ENCODE results near the gene OTOF.

OTOF gene

DNA sequence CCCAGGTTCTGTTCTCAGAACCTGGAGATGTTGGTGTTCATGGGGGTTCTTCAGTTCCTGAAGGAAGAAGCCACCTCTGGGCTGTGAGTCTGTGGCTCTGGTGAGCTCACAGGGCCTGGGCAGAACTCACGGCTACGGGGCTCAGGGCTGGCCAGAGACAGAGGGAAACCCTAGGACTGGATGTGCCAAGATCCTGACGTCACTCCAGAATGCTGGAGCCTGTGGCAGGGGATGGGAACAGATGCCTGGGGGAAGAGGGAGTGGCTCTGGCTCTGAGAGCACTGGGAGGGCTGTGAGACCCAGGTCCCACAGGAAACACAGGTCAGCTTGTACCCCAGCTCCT lies at the start of gene OTOF:
OTOF (minus strand) TSS at position 214 of the 343 bp plus-strand sequence.
- Histone ChIP-seq H3K27me3 (ENCODE audit: insufficient read depth, low read length) (no peaks in the 10 kb centered on the region), H3K36me3 (ENCODE audit: insufficient read depth, low read length) (no peaks in the 10 kb centered on the region), H3K4me3 (ENCODE audit: low read length) (no peak within 1 kb of the TSS)

GRCh38 chr2:26526589-26526988 lies 48.7 kb upstream of the OTOF start:
- H3K4me3 ChIP-seq (ENCODE audit: low read length), result no peak overlapping the region
- H3K27me3 ChIP-seq (ENCODE audit: insufficient read depth, low read length), result peaks cover 7% of the 10 kb centered on the region
- no peaks in the 10 kb centered on the region for H3K4me1 ChIP-seq (ENCODE audit: insufficient read depth, low read length)
- no peaks in the 10 kb centered on the region for H3K36me3 ChIP-seq (ENCODE audit: insufficient read depth, low read length)
- H3K9me3 ChIP-seq (ENCODE audit: low read length), result no peaks in the 10 kb centered on the region
- H2AFZ ChIP-seq (ENCODE audit: low read depth, low read length), result no peak overlapping the region

More for the DNA sequence above, at the start of gene OTOF:
- no peaks in the 10 kb centered on the region for H3K9me3 ChIP-seq (ENCODE audit: low read length)
- H3K4me1 ChIP-seq (ENCODE audit: insufficient read depth, low read length), result no peaks in the 10 kb centered on the region
- H2AFZ ChIP-seq (ENCODE audit: low read depth, low read length), result no peak within 1 kb of the TSS

DNA sequence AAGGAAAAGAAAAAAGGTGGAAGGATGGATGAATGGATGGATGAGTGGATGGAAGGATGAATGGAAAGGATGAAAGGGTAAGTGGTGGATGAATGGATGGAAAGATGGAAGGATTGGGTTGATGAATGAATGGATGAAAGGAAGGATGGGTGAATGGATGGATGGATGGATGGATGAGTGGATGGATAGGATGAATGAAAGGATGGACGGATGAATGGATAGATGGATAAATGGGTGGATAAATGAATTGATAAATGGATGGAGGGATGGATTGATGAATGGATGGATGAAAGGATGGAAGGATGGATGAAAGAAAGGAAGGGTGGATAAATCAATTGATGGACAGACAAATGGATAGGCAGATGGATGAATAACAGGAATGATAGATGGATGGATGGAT lies 48.2 kb upstream of the OTOF start:
- H3K36me3 ChIP-seq (ENCODE audit: insufficient read depth, low read length), result no peaks in the 10 kb centered on the region
- H3K4me1 ChIP-seq (ENCODE audit: insufficient read depth, low read length), result no peaks in the 10 kb centered on the region
- H2AFZ ChIP-seq (ENCODE audit: low read depth, low read length), result no peak overlapping the region
- H3K4me3 ChIP-seq (ENCODE audit: low read length), result no peak overlapping the region
- H3K9me3 ChIP-seq (ENCODE audit: low read length), result no peaks in the 10 kb centered on the region
- H3K27me3 ChIP-seq (ENCODE audit: insufficient read depth, low read length), result peaks cover 7% of the 10 kb centered on the region

GRCh38 chr2:26523750-26524149 lies 45.8 kb upstream of the OTOF start:
- Histone ChIP-seq H3K27me3 (ENCODE audit: insufficient read depth, low read length) (peaks cover 7% of the 10 kb centered on the region), H2AFZ (ENCODE audit: low read depth, low read length) (no peak overlapping the region), H3K4me3 (ENCODE audit: low read length) (no peak overlapping the region), H3K4me1 (ENCODE audit: insufficient read depth, low read length) (no peaks in the 10 kb centered on the region), H3K36me3 (ENCODE audit: insufficient read depth, low read length) (no peaks in the 10 kb centered on the region), H3K9me3 (ENCODE audit: low read length) (no peaks in the 10 kb centered on the region)

DNA sequence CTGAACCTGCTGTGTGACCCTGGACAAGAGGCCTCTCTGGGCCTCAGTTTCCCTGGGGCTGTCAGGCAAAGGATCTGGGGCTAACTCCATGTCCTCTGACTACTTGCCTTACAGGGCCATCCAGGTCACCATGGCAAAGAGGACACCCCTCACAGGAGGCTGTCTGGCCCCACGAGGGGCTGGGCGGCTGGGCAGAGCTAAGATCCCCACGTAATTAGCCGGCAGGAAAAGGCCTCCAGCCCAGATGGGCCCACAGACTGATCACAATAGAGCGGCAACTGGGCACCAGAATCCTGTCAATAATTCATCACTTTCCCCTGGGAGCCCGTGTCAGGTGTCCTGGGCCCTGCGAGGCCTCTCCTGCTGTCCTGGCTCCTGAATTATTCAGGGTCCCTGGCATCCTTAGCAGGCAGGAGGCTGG lies 44.8 kb upstream of the OTOF start:
- Histone ChIP-seq H3K36me3 (ENCODE audit: insufficient read depth, low read length) (no peaks in the 10 kb centered on the region), H3K4me1 (ENCODE audit: insufficient read depth, low read length) (no peaks in the 10 kb centered on the region), H3K4me3 (ENCODE audit: low read length) (no peak overlapping the region), H2AFZ (ENCODE audit: low read depth, low read length) (no peak overlapping the region), H3K9me3 (ENCODE audit: low read length) (no peaks in the 10 kb centered on the region), H3K27me3 (ENCODE audit: insufficient read depth, low read length) (peaks cover 7% of the 10 kb centered on the region)

GRCh38 chr2:26522325-26522724 lies 44.4 kb upstream of the OTOF start:
- no peaks in the 10 kb centered on the region for H3K36me3 ChIP-seq (ENCODE audit: insufficient read depth, low read length)
- no peaks in the 10 kb centered on the region for H3K4me1 ChIP-seq (ENCODE audit: insufficient read depth, low read length)
- H3K27me3 ChIP-seq (ENCODE audit: insufficient read depth, low read length), result peaks cover 7% of the 10 kb centered on the region
- no peaks in the 10 kb centered on the region for H3K9me3 ChIP-seq (ENCODE audit: low read length)
- H2AFZ ChIP-seq (ENCODE audit: low read depth, low read length), result no peak overlapping the region
- H3K4me3 ChIP-seq (ENCODE audit: low read length), result no peak overlapping the region

DNA sequence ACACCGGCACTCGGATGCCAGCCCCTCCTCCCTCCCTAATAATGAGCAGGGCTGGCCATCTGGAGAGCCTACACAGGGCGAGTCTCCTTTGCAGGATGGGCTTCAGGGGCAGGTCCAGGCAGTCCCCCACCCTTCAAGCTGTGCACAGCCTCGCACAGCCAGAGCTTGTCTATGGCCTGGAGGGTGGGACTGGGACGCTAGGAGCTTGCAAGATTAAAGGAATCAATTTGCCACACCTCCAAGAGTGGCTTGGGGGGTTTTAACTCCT lies 43.9 kb upstream of the OTOF start:
- Histone ChIP-seq H3K9me3 (ENCODE audit: low read length) (no peaks in the 10 kb centered on the region), H3K36me3 (ENCODE audit: insufficient read depth, low read length) (no peaks in the 10 kb centered on the region), H3K4me1 (ENCODE audit: insufficient read depth, low read length) (no peaks in the 10 kb centered on the region), H2AFZ (ENCODE audit: low read depth, low read length) (no peak overlapping the region), H3K27me3 (ENCODE audit: insufficient read depth, low read length) (peaks cover 7% of the 10 kb centered on the region), H3K4me3 (ENCODE audit: low read length) (no peak overlapping the region)

- Histone ChIP-seq H3K4me1 (ENCODE audit: insufficient read depth, low read length) (no peaks in the 10 kb centered on the region), H3K9me3 (ENCODE audit: low read length) (no peaks in the 10 kb centered on the region), H3K36me3 (ENCODE audit: insufficient read depth, low read length) (no peaks in the 10 kb centered on the region), H3K4me3 (ENCODE audit: low read length) (no peak overlapping the region), H3K27me3 (ENCODE audit: insufficient read depth, low read length) (peaks cover 7% of the 10 kb centered on the region), H2AFZ (ENCODE audit: low read depth, low read length) (no peak overlapping the region)
Measured at GRCh38 chr2:26521054-26521912, 43.4 kb upstream of the OTOF start.

DNA sequence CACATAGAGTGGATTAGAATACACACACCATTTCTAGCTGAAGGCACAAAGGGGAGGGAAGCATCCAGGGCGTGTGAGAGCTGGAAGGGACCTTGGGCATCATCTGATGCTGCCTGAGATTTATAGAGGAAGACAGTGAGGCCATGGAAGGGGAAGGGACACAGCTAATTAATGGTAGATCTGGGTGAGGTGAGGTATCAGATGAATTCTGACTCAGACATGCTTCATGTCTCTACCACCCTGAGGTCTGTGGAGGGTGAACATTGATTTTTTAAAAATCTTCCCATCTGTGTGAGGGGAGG lies 42.2 kb upstream of the OTOF start:
- Histone ChIP-seq H2AFZ (ENCODE audit: low read depth, low read length) (no peak overlapping the region), H3K27me3 (ENCODE audit: insufficient read depth, low read length) (peaks cover 7% of the 10 kb centered on the region), H3K36me3 (ENCODE audit: insufficient read depth, low read length) (no peaks in the 10 kb centered on the region), H3K9me3 (ENCODE audit: low read length) (no peaks in the 10 kb centered on the region), H3K4me1 (ENCODE audit: insufficient read depth, low read length) (no peaks in the 10 kb centered on the region), H3K4me3 (ENCODE audit: low read length) (no peak overlapping the region)

DNA sequence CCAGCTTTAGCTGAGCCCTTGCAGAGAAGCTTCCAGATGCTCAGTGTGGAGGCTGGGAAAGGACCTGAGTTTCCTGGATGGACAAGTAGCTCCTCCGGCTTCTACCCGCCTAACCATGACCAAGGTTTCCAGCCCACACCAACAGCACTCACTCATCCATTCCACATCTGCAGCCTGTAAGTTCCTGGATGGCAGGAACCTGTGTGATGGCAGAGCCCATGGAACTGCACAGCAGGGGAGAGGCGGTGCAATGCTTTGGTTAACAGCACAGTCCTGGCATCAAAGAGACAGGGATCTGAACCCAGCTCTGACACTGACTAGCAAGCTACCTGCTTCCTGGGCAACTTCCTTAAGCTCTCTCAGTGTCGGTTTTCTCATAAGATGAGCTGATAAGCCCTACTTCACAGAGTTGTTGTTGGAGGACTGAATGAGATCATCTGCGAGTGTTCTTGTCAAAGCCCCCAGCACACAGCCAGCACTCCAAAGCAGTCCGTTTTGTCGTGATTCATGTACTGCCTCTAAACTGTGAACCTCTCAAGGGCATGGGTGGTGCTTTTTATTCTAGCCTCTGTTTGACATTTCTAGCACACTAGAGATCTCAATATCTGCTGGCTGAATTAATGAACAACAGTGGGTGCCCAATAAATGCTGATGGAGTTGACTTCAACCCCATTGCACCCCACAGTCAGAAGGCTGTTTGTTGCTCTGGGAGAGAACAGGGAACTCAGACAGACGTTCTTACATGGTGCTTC lies 41.6 kb upstream of the OTOF start:
- H3K4me3 ChIP-seq (ENCODE audit: low read length), result no peak overlapping the region
- no peaks in the 10 kb centered on the region for H3K4me1 ChIP-seq (ENCODE audit: insufficient read depth, low read length)
- no peaks in the 10 kb centered on the region for H3K36me3 ChIP-seq (ENCODE audit: insufficient read depth, low read length)

DNA sequence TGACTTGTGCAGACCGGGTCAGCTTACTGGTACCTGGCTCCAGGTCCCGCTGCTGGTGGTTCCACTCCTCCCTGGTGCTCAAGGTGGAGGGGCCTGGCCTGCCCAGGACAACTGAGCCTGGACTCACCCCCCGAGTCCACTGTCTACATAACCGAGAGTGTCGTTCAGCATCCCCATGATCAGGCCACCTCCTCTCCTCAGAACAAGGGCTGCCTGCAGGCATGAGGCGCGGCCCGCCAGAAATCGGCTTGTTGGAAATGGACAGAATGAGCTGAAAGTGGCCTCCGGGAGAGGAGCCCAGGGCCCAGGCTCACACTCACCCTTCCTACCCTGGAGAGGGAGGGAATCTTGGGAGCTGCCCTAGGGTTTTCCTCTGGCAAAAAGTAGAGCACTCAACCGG lies 38.9 kb upstream of the OTOF start:
- Histone ChIP-seq H3K9me3 (ENCODE audit: low read length) (no peaks in the 10 kb centered on the region), H3K4me3 (ENCODE audit: low read length) (no peak overlapping the region), H3K27me3 (ENCODE audit: insufficient read depth, low read length) (peaks cover 10% of the 10 kb centered on the region), H2AFZ (ENCODE audit: low read depth, low read length) (no peak overlapping the region), H3K36me3 (ENCODE audit: insufficient read depth, low read length) (no peaks in the 10 kb centered on the region), H3K4me1 (ENCODE audit: insufficient read depth, low read length) (no peaks in the 10 kb centered on the region)

More for the DNA sequence above, 41.6 kb upstream of the OTOF start:
- no peak overlapping the region for H2AFZ ChIP-seq (ENCODE audit: low read depth, low read length)
- peaks cover 1% of the 10 kb centered on the region for H3K27me3 ChIP-seq (ENCODE audit: insufficient read depth, low read length)
- H3K9me3 ChIP-seq (ENCODE audit: low read length), result no peaks in the 10 kb centered on the region

- Histone ChIP-seq H3K4me3 (ENCODE audit: low read length) (no peak overlapping the region), H3K27me3 (ENCODE audit: insufficient read depth, low read length) (peaks cover 10% of the 10 kb centered on the region), H3K36me3 (ENCODE audit: insufficient read depth, low read length) (no peaks in the 10 kb centered on the region), H2AFZ (ENCODE audit: low read depth, low read length) (no peak overlapping the region), H3K9me3 (ENCODE audit: low read length) (no peaks in the 10 kb centered on the region), H3K4me1 (ENCODE audit: insufficient read depth, low read length) (no peaks in the 10 kb centered on the region)
Measured at GRCh38 chr2:26516246-26516645, 38.3 kb upstream of the OTOF start.

DNA sequence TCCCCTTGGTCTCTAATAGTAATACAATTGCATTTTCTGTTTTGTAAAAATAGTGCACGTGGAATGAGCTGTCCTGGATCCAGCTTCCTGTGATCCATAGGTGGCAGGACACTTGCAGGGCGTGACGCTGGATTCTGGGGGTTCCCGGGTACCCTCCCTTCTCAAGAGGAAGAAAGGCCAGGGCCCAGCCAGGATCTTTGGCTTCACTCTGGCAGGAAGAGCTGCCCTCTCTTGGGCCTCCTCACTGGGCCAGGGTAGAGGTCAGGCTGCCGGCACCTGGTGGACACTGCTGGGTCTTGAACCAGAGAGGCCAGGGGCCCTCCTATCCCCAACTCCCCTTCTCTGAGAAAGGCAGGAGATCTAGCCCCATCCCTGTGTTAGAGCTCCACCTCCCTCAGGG lies 37.8 kb upstream of the OTOF start:
- Histone ChIP-seq H3K36me3 (ENCODE audit: insufficient read depth, low read length) (no peaks in the 10 kb centered on the region), H3K27me3 (ENCODE audit: insufficient read depth, low read length) (peaks cover 10% of the 10 kb centered on the region), H2AFZ (ENCODE audit: low read depth, low read length) (no peak overlapping the region), H3K4me3 (ENCODE audit: low read length) (no peak overlapping the region), H3K4me1 (ENCODE audit: insufficient read depth, low read length) (no peaks in the 10 kb centered on the region), H3K9me3 (ENCODE audit: low read length) (no peaks in the 10 kb centered on the region)

DNA sequence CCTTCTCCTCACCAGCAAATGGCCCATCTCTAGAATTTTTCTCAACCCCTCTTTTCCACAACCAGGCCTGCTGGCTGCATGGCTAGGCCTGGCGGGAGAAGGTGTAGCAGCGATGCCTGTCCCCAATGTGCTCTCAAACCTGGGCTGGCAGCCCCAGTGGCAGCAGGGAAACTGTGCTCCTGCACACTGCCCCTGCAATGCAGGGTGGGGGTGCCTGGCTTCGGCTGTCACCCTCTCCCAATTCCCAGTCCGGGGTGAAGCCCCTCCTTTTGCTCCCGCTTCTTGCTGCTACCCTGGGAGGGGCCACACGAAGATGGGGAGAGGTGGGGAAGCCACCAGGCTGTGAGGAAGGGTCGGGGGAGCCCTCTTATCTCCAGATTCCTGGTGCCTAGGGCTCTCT lies 36.1 kb upstream of the OTOF start:
- Histone ChIP-seq H3K27me3 (ENCODE audit: insufficient read depth, low read length) (peaks cover 10% of the 10 kb centered on the region), H3K4me3 (ENCODE audit: low read length) (no peak overlapping the region), H3K9me3 (ENCODE audit: low read length) (no peaks in the 10 kb centered on the region), H2AFZ (ENCODE audit: low read depth, low read length) (no peak overlapping the region), H3K4me1 (ENCODE audit: insufficient read depth, low read length) (no peaks in the 10 kb centered on the region), H3K36me3 (ENCODE audit: insufficient read depth, low read length) (no peaks in the 10 kb centered on the region)

Data from neuron (in vitro differentiated cells).